HL-60 (cell line): Measurements from ENCODE around the gene SARDH.

Source experiments
- DNase-seq, 2 experiments: peaks; one replicate each; pipeline ENCODE4 v3.0.0-alpha.2; 2010 to 2020; ENCODE audit warnings: low read depth in 1 of 2, low spot score in 1 of 2
- H3K27ac ChIP-seq: fragments of 250-450 bp; sonication (Bioruptor Pico); replicated peaks from 2 replicates; pipeline ENCODE4 v1.5.1; 2020; ENCODE audit warnings: mild to moderate bottlenecking, moderate library complexity
- H3K27me3 ChIP-seq: fragments of 250-450 bp; sonication (Bioruptor Pico); 2 replicates; pipeline ENCODE4 v1.5.1; 2021; ENCODE audit warnings: mild to moderate bottlenecking, moderate library complexity; ENCODE audit not compliant: insufficient read depth, poor library complexity, severe bottlenecking
- H3K4me3 ChIP-seq: replicated peaks from 2 replicates; pipeline ENCODE4 v1.5.1; 2011; ENCODE audit warnings: mild to moderate bottlenecking, control low read depth, low read length; ENCODE audit not compliant: insufficient read depth
- CTCF ChIP-seq: IDR thresholded peaks from one replicate; pipeline ENCODE4 v1.5.1; 2011; ENCODE audit warnings: low read length, control low read depth, inconsistent platforms; ENCODE audit not compliant: insufficient read depth
- GABPA ChIP-seq: IDR thresholded peaks from 2 replicates; pipeline ENCODE4 v1.6.1; 2012; ENCODE audit warnings: low read depth
- POLR2AphosphoS5 ChIP-seq: IDR thresholded peaks from 2 replicates; pipeline ENCODE4 v1.6.1; 2012; ENCODE audit warnings: low read depth
- SPI1 ChIP-seq: IDR thresholded peaks from 2 replicates; pipeline ENCODE4 v1.6.1; 2012; ENCODE audit warnings: low read depth, mild to moderate bottlenecking, borderline replicate concordance
- TF ChIP-seq, protein P1 (sequence below): IDR thresholded peaks from 2 replicates; pipeline ENCODE4 v1.6.1; 2012; ENCODE audit warnings: low read depth; ENCODE audit not compliant: insufficient replicate concordance

Gene SARDH

DNA sequence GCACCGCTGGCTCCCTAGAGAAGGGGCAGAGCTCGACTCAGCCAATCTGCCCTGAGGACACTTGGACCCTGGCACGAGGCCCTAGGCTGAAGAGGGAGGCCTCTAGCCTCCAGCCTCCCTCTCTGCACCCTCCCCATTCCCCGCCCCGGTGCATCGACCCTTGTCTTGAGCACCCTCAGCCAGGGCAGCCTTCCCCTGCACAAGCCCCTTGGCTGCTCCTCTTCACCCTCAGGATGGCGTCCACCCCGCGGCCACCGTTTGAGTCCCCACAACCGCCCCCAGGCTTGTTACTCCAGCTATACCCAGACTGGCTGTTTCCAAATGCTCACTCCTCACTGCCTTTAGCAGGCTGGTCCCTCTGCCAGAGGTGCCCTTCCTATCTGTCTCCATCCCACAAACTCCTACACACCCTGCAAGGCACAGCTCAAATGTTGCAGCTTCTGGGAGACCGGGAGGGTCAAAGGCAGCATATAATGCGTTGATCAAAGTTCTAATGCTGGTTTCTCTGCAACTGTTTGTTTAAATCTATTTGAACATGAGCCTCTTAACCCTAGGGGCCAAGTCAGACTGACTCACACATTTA lies 122.5 kb downstream of the SARDH start:
- no peak for TF ChIP-seq CTCF
- no peak for TF ChIP-seq POLR2AphosphoS5
- no peak for TF ChIP-seq SPI1
- no peak for TF ChIP-seq GABPA
- TF ChIP-seq, protein P1, sequence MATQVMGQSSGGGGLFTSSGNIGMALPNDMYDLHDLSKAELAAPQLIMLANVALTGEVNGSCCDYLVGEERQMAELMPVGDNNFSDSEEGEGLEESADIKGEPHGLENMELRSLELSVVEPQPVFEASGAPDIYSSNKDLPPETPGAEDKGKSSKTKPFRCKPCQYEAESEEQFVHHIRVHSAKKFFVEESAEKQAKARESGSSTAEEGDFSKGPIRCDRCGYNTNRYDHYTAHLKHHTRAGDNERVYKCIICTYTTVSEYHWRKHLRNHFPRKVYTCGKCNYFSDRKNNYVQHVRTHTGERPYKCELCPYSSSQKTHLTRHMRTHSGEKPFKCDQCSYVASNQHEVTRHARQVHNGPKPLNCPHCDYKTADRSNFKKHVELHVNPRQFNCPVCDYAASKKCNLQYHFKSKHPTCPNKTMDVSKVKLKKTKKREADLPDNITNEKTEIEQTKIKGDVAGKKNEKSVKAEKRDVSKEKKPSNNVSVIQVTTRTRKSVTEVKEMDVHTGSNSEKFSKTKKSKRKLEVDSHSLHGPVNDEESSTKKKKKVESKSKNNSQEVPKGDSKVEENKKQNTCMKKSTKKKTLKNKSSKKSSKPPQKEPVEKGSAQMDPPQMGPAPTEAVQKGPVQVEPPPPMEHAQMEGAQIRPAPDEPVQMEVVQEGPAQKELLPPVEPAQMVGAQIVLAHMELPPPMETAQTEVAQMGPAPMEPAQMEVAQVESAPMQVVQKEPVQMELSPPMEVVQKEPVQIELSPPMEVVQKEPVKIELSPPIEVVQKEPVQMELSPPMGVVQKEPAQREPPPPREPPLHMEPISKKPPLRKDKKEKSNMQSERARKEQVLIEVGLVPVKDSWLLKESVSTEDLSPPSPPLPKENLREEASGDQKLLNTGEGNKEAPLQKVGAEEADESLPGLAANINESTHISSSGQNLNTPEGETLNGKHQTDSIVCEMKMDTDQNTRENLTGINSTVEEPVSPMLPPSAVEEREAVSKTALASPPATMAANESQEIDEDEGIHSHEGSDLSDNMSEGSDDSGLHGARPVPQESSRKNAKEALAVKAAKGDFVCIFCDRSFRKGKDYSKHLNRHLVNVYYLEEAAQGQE = no peak
- no peak overlapping the region for H3K4me3 ChIP-seq
- no peak overlapping the region for H3K27ac ChIP-seq
- DNase-seq = no peak
- peaks cover 11% of the 10 kb centered on the region for H3K27me3 ChIP-seq

DNA sequence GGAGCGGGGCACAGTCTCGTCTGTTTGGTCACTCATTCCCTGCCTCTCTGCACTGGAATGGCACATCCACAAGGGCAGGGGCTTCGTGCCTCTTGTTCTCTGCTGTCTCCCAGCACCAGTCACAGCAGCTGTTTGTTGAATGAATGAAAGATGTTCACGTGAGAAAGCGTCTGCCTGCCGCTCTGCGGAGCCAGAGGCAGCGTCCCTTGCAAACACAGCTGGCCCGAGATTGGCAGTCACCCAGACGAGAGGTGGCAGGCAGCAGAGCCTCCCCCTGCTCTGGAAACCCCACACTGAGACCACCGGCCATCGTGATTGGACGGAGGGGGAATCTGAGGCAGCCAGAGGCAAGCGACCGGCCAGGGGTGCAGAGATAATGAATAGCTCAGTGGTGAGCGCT lies 123.0 kb downstream of the SARDH start:
- Histone ChIP-seq H3K27ac (no peak overlapping the region), H3K4me3 (no peak overlapping the region), H3K27me3 (peaks cover 9% of the 10 kb centered on the region)
- DNase-seq = no peak
- TF ChIP-seq GABPA = no peak
- TF ChIP-seq CTCF = no peak
- TF ChIP-seq SPI1 = no peak
- TF ChIP-seq, protein P1 = no peak
- TF ChIP-seq POLR2AphosphoS5 = no peak

DNA sequence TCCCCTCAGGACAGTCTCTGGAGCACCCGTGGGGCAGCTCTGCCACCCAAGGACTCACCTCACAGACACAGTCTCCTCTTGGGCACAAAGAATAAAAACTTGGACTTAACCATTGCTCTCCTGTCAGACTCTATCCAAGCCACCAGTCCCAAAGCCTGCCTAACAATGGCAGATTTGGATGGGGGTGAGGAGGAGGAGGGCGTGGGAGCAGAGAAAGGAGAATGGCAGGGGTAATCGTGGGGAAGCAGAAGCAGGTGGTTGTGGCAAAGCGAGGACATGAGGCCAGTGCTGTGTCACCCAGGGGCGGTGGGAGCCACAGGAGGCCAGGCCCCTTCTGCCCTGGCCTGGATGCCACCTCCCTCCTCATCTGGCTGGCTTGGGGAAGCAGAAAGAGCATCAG lies 123.5 kb downstream of the SARDH start:
- Histone ChIP-seq H3K27ac (no peak overlapping the region), H3K4me3 (no peak overlapping the region), H3K27me3 (peaks cover 4% of the 10 kb centered on the region)
- no peak for TF ChIP-seq GABPA
- TF ChIP-seq SPI1 = no peak
- no peak for TF ChIP-seq POLR2AphosphoS5
- TF ChIP-seq, protein P1 = no peak
- no peak for TF ChIP-seq CTCF
- no peak for DNase-seq
